AG08396 (cell line): ENCODE results near the gene TRIM38.
A peak's percentile ranks its signal among the peaks of the same experiment; 100 is the strongest.
"Not testable (repeated sequence)": the region's sequence is repeated elsewhere in the genome, so short reads cannot be mapped to it uniquely, and the experiment has no call there.

Experiments
- DNase-seq: peaks from one replicate; pipeline ENCODE4 v3.0.0; 2012; ENCODE audit warnings: low spot score, mixed read lengths

The TRIM38 gene

GRCh38 chr6:25962149-25963127 lies at the start of gene TRIM38:
TSS of gene TRIM38 (plus strand) at chr6:25962802. CDS start at chr6:25966523, 3,721 bp downstream.
- peak; percentile 78 for DNase-seq

GRCh38 chr6:25913741-25914140 lies 48.9 kb upstream of the TRIM38 start:
- no peak for DNase-seq

GRCh38 chr6:25916330-25916729 lies 46.3 kb upstream of the TRIM38 start:
- DNase-seq = no peak

- no peak for DNase-seq
These were observed 45.7 kb upstream of the TRIM38 start for GRCh38 chr6:25916789-25917490.

- no peak for DNase-seq
These were observed 44.4 kb upstream of the TRIM38 start for GRCh38 chr6:25918083-25918683.

GRCh38 chr6:25919657-25920056 lies 42.9 kb upstream of the TRIM38 start:
- no peak for DNase-seq

- no peak for DNase-seq
These were observed 40.9 kb upstream of the TRIM38 start for GRCh38 chr6:25921525-25922203.

GRCh38 chr6:25922301-25922700 lies 40.3 kb upstream of the TRIM38 start:
- no peak for DNase-seq

GRCh38 chr6:25925876-25926275 lies 36.7 kb upstream of the TRIM38 start:
- no peak for DNase-seq

- DNase-seq = no peak
These were observed 35.4 kb upstream of the TRIM38 start for GRCh38 chr6:25927178-25927577.

- no peak for DNase-seq
These were observed 34.8 kb upstream of the TRIM38 start for GRCh38 chr6:25927756-25928216.

- no peak for DNase-seq
These were observed 33.9 kb upstream of the TRIM38 start for GRCh38 chr6:25928562-25929324.

GRCh38 chr6:25929785-25930184 lies 32.8 kb upstream of the TRIM38 start:
- DNase-seq = not testable (repeated sequence)

GRCh38 chr6:25930532-25931410 lies 31.8 kb upstream of the TRIM38 start, which contains the start of gene SLC17A2:
TSS of gene SLC17A2 (minus strand) at chr6:25930691. CDS start at chr6:25925796, 4,895 bp downstream.
- no peak for DNase-seq

GRCh38 chr6:25931411-25931709 lies 31.2 kb upstream of the TRIM38 start:
- no peak for DNase-seq

- DNase-seq = no peak
These were observed 28.4 kb upstream of the TRIM38 start for GRCh38 chr6:25934156-25934555.

- DNase-seq = no peak
These were observed 27.8 kb upstream of the TRIM38 start for GRCh38 chr6:25934735-25935313.

GRCh38 chr6:25935953-25936352 lies 26.6 kb upstream of the TRIM38 start:
- no peak for DNase-seq

- DNase-seq = no peak
These were observed 23.0 kb upstream of the TRIM38 start for GRCh38 chr6:25939593-25939992.
